ENCODE measurements around the gene KRT78.

DNA sequence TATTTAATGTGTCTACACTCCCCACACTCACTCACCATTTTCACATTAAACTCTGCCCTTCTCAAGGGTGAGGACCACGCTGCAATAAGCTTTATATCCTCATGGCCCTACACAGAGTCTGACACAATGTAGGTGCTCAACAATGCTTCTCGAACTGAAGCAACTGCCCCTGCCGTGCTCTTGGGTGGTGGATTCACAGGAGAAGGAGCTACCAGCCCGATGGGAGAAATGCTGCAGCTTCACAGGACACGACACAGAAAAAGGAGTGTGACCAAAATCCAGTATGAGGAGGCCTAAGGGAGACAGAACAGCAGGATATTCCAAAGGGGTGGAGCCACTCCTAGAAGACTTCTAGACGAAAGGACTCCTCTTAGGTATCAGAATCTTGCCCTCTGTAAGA lies 46.4 kb downstream of the KRT78 start:
- TF ChIP-seq EP300 (IDR thresholded peaks at IDR 0.05) = no peak
- TF ChIP-seq POLR2A (IDR thresholded peaks at IDR 0.05) = no peak
- TF ChIP-seq, protein P1, sequence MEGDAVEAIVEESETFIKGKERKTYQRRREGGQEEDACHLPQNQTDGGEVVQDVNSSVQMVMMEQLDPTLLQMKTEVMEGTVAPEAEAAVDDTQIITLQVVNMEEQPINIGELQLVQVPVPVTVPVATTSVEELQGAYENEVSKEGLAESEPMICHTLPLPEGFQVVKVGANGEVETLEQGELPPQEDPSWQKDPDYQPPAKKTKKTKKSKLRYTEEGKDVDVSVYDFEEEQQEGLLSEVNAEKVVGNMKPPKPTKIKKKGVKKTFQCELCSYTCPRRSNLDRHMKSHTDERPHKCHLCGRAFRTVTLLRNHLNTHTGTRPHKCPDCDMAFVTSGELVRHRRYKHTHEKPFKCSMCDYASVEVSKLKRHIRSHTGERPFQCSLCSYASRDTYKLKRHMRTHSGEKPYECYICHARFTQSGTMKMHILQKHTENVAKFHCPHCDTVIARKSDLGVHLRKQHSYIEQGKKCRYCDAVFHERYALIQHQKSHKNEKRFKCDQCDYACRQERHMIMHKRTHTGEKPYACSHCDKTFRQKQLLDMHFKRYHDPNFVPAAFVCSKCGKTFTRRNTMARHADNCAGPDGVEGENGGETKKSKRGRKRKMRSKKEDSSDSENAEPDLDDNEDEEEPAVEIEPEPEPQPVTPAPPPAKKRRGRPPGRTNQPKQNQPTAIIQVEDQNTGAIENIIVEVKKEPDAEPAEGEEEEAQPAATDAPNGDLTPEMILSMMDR (IDR thresholded peaks at IDR 0.05) = no peak

Measured in stomach (tissue), 4 donors.